Embryonic facial prominence (tissue), 1 donor: ENCODE data around the gene BMAL1.
A peak's percentile ranks its signal among the peaks of the same experiment; 100 is the strongest.

Experiments used
- DNase-seq: peaks from one replicate; pipeline ENCODE4 v3.0.0-alpha.2; 2016; ENCODE audit errors: extremely low spot score

Gene BMAL1

DNA sequence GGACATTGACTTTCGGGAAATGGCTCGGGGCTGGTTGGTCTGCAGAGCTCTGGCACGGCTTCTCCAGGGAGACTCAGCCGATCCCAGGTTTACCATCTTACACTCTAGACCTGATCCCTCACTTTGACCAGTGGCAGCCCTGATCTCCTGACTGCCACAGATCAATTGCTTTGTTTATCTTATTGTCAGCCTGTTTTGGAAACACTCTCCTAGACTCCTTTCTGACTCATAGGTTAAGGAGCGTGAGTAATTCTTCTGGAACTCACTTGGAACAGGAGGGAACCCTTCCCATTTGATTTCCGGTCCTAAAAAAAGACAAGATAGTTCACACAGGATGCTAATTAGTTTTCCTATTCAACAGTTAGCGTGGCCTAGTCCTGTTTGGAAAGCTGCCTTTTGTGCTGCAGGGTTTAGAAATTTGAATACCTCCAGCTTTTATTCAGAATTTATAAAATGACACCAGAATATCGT, 16.0 kb upstream of the BMAL1 start:
- DNase-seq: no peak

DNA sequence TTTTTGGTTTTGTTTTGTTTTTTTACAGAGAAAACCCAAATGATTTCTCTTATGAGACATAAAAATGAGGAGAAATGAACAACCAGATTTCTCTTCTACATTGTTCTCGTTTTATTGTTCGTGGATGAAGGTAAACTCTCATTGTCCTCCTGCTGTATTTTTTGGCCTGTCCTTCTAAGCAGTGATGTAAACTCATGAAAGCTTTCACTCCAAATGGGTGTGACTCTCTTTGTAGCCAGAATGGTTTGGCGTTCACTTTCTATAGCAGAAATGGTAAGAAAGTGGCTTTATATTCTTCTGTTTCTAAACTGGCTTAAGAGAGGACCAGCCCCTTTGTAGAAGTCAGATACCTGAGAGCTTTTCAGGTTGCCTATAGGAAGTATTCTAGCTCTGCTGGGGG, 15.5 kb upstream of the BMAL1 start:
- no peak for DNase-seq

DNA sequence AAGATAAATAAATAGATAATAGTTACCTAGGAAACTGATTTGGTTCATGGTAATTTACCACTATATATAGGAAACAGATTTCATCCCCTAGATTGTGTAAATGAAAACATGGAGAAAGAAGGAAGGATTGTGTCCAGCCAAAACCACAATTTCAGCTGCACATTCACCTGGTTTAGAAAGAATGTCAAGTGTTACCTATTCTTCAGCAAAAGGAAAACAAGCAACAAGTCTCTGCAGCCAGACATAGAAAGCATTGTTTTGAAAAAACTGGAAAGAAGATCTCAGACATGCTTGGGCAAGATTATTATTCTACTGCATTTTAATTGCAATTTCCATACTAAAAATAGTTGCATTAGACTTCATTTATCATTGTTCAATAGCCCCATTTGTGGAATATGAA, 8.8 kb upstream of the BMAL1 start:
- no peak for DNase-seq

DNA sequence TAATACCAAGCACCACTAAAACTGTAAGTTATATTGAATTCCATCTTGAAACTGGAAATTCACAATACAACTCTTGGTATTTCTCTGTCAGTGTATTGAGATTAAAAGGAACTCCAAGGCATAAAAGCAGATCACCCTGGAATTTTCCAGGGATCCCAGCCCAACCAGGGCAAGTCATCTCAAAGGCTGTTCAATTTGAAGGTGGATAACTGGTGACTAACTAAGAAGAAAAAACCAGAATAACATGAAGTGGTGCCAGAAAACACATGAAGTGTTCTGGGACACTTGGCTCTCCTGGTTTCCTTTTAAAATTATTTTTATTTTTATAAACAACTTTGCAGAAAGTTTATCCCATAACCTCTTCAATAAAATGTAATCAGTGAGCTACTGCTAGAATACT, 7.8 kb upstream of the BMAL1 start:
- no peak for DNase-seq

DNA sequence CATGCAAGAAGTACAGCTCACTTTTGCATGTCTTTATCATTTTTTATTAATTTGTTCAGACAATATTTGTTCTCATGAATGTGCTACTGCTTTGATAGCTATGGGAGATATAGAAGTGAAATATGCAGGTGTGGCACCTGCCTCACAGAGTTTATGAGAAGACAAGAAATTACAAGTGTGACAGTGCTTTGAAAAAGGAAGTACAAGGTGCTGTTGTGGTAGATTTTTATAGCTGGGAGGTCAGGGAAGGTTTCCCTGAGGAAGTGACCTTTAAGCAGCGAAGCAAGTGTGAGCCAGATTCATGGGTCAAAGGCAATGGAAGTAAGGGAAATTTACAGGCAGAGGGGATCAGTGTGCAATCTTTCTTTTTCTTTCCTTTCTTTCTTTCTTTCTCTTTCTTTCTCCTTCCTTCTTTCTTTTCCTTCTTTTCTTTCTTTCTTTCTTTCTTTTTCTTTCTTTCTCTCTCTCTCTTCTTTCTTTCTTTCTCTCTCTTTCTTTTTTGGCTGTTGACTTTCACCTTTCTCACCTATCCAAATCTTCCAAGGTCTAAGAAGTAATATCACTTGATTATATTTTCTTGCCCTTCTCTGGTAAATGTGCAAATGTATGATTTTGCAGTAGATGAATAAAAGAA, 6.4 kb upstream of the BMAL1 start:
- no peak for DNase-seq

DNA sequence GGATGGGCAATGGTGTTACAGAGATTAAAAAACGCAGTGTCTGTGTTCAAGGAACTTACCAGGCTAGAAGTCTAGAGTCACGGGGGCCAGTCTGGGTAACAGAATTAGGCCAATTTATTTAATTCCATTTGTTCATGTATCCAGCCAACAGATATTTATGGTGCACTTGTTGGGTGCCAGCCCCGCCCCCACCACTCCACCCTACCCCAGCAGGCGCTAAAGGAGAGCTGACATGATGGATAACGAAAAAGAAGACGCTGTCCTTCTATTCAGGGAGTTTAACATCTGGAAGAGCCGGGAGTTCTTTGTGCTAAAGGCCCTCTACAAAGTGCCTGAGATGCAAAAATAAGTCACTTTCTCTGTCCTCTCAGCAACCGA, 1.1 kb upstream of the BMAL1 start:
- no peak for DNase-seq

DNA sequence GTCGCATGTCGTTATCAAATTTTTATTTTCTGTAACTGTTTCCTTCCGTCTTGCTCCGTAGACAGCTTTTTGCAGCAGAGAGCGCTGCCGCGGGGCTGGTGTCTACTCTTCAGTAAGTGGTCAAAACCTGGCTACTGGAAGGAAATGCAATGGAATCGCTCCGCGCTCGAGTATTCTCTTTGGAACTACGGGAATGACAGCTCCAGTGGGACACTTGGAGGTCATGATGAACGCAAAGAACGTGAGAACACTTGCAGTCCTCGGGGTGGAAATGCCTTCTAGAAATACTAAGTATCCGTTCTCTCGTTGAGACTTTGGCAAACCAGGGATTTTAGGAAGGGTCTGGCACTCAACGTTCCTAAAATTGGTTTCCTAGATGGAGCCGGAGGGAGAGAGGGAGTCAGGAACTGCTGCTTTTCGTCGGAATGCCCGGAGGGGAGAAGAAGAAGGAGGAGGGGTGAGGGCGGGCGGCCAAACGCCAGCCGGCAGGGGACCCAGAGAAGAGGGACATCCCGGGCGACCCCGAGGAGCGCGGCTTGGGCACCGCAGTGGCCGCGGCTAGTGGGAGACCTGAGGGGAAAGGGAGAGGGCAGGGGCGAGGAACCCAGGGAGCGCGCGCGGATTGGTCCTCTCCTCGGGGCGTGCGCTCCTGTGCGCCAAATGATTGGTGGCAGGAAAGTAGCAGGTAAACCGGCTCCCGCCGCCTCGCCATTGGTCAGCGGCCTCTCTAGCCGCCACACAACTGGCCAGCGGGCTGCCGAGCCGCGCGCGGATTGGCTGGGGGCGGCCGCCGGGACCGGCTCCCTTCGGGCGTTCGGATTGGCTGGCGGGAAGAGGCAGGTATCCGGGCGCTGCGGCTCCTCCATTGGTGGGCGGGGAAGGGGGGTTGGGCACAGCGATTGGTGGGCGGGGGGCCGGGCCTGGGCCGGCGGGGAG, 490 bp upstream of the BMAL1 start:
- peak; percentile 89 for DNase-seq

DNA sequence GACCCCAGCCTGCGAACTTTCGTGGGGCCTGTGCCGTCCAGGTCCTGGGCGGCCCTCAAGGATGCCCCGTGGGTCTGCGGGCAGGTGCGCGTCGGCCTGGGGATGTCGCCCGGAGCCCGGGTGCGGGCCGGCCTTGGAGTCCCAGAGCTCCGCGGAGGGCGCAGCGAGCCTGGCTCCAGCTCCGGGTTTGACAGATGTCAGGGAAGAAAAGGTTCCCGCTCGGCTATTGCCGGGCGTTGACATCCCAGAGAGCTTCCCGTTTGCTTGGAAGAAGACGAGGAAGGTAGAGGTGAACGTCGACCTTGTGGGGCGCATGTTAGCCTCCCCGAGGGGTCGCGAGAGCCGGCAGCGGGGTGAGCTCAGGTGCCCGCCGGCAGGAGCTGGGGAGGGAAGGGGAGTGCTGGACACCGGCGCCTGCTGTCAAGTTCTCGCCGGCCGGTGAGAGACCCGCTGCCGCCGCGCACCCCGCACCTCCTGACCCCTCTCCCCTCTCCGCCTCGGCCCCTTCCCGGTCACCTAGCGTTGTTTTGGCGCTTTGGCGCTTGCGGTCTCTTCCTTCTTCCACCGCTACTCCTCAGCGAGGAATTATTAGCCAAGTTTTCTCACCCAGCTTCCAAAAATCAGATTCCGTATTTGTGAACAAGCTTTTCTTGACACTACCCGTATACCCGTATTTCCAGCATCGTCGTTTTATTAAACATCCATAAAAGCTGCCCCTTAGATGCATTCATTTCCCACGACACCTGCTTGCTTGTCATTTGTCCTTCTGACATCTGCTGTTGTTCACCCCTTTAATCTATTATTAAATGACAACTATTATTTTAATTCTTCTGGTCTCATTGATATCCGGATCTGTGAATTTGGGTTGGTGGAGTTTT, 1.3 kb downstream of the BMAL1 start:
- no peak for DNase-seq

DNA sequence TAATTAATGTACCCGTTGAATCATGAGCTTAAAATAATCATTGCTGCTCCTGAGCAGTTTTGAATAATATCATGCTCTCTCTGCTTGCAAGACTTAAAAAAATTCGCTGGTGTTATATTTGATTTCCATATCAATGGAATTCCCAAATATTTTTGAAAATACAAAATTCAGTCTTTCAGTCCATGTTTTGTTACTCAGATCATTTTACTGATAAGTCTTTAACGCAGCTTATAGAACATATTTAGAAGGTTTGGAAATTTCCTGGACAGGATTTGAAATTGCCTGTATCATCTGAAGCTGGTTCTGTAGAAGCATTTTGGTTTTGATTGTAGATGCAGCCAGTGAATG, 1.9 kb downstream of the BMAL1 start:
- no peak for DNase-seq

DNA sequence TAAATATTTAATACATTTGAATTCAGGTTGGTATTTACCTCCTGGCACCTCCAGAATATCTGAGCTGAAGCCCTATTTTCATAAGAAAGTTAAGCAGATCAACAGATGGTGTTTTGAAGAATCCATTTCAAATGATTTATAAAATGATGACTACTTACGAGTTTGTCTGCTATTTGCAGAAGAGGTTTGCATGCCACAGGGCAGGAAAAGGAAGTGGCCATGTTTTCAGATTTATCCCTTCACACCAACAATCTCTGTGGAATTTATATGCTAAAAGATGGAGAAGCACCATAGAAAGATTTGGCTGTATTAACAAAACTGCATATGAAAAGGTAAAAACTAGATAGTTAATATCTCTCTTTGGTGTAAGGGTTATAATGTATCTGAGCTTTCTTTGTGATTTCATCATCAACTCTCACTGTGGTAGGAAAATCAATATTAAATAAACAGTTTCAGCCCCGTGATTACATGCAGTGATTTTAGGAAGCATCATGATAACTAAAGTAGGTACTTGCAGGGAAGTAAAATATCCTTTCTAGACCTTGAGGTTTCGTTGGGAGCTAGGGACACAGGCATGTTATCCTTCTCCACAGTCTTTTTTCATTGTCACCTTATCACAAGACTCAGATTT, 2.6 kb downstream of the BMAL1 start:
- DNase-seq: no peak

DNA sequence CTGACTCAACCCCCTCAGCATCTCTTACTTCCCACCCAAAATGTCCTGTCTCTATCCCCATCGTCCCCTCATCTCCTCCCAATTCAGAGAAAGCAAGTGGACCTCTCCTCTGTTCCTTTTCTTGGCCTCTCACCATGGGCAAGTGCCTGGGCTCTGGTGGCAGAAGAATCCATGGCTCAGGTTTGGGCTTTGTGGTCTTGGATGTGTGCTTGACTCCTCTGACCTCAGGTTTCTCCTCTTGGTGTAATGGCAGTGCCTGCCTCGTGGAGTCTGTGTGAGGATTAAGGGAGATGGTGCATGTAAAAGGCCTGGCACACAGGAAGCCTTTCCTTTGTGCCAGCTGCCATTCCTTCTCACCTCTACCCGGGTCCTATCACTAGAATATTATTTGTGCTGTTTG, 3.2 kb downstream of the BMAL1 start:
- no peak for DNase-seq

DNA sequence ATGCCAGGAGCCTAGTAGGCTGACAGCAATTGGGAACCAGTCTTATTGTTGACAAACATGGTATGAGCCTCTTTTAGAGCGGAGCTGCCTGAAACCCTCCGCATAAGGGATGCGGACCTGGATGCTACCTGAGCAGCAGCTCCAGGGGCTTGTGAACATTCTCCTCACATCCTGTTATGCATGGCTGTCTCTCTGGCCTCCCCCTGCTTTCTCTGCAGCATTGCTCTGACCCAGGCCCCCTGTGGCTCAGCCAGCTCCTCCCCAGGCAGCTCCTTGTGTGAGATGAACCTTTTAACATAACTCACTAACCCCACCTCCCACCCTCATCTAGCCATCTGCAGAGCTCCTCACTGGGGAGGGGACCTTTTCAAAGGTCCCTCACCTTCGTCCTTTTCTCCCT, 6.0 kb downstream of the BMAL1 start:
- DNase-seq: no peak

DNA sequence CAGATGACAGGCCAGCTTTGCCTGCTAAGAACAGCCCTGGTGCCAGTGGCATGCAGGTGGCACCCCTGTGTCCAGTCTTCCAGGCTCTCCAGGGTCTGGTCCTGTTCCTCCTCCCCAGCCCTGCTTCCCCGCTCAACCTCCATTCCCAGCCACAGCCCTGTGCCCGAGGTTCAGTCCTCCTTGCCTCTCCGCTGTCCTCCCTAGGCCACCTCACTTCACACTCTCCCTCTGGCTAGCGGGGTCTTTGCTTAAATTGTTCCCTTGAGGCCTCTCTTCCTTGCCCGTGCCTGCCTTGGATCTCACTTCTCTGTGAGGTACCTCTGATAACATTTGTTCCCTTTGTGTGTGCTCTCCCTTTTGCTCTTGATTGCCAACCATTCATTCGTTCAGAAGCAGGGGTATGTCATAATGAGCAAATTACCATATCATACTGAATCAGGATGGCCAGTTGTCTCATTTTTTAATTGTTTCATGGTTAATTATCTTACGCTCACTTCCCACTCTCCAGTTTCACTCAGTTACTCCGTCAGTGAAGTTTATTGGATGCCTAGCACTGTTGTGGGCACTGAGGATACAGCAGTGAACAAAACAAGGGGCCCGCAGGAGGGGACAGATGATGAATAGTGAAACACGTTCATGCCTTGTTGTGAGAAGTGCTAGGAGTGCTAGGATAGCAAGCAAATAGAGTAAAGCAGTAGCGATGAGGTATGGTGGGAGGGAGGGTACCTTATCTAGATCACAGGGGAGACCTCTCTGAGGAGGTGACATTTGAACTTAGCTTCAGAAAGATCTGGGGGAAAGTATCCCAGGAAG, 7.4 kb downstream of the BMAL1 start:
- DNase-seq: no peak

DNA sequence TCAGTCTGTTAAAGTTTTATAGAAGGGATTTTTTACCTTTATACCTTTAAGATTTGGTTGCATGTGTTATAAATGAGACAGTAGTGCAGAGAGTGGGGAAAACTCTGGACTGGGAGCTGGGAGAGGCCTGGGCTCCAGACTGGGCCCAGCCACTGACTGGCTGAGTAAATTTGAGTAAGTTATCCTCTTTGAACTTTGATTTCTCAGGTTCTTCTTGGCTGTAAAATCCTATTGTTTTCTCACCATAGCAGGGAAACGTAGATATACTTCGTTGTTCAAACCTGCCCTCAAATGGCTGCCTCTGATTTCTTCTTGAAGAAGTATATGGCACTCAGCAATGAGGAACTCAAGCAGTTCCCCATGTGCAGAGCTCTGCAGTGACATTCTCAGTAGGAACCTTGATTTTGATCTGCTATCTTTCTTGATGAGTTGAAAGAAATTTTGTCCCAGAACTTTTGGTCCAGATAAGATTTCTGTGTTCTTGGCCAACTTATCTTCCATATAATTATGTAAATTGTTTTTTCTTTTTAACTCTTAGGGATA, 8.8 kb downstream of the BMAL1 start:
- no peak for DNase-seq

DNA sequence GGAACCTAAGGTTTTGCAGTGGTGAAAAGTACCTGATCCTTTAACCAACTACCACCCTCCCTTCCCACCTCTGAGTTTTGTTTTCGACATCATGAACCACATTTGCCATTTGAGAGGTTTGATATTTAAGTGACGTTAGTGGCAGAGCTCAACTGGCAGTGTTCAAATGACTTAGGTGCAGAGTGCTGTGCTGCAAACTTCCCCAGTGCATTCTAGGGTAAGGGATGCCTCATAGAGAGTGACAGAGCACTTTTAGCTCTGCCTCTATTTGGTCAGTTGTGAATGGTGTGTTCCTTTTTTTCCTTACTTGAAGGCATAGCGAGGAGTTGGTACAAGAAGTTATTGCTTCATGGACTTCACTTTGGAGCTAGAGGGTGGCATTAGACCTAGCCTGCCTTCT, 9.4 kb downstream of the BMAL1 start:
- no peak for DNase-seq

DNA sequence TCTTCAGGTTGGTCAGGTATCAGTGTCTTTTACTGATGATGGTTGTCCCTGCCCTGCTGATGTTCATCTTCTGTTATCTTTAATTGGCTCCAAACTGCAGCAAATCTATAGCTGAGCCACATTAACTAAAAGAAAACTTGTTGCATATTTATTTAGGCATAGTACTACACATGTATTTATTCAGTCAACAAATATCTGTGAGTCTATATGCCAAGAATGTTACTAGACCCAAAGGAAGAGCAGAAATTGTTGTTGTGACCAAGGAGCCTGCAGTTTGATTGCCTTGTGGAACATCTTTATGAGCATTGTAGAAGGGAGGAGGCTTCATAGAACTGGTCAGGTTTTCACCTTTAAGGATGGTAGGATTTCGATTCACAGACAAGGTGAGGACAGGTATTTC, 10.1 kb downstream of the BMAL1 start:
- no peak for DNase-seq

DNA sequence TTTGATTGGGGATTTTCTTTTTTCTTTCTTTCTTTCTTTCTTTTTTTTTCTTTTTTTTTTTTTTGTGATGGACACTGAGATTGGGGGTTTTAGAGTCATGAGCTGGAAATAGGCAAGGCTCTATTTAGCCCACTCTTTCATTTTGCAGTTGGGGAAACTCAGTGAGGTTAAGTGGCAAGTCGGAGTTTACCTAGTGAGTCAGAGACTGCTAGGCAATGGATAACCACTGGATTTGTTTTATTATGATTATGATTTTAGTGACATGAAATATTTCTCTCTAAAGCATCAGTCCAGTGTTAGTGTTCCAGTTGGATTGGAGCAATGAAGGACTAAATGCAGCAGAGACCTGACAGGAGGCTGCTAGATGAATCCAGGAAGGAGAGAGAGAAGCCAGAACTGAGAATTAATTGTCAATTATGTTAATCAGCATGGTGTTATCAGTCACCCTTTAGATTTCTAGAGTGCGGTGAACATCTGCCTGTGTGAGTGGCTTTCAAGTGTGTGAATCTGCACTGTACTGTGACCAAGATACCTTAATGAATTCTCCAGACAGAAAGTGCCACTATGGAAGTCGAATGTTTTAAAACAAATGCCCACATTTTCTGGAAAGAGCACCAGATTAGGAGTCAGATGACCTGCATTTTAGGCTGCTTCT, 10.9 kb downstream of the BMAL1 start:
- no peak for DNase-seq

DNA sequence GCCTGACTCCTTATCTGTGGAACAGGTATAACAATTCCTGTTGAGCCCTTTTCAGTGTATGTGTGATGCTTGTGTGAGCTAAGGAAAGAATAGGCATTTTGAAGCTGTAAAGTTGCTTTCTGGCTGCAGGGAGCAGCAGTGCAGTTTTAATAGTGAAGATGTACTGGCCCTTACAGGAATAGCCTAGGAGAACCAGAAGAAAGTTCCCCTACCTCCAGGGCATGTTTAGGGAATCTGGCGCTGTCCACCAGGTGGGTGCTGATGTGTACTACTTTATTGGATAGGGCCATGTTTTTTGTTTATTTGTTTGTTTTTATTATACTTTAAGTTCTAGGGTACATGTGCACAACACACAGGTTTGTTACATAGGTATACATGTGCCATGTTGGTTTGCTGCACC, 11.5 kb downstream of the BMAL1 start:
- DNase-seq: no peak

DNA sequence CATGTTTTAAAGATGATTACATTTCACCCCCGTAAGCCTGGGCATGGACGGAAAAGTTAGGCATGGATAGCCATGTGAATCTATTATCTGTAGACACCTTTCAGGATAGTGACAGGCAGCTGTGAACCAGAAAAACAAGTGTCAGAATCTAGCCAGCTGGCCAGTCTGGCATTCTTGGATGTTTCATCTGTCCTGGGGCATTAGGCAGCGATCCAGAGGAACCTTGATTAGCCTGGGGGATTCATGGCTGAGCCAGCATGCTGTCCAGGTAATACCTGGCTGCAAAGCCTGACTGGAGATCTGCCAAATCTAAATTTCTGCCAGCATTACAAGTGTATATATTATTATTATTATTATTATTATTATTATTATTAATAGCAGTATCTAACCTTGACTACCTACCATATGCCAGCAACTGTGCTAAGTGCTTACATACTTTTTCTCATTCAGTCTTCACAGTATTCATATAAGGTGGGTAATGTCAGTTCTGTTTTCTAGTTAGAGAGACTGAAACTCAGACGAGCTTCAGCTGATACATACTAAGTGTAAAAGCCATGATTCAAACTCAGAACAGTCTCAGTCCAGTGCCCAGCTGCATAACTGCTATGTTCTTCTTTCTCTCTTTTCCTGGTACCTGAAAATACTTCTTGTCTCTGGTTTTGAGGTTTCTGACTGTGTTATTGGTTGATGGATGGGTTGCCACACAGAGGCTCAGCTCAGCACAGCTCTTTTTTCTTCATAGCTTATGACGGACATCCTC, 12.8 kb downstream of the BMAL1 start:
- no peak for DNase-seq

DNA sequence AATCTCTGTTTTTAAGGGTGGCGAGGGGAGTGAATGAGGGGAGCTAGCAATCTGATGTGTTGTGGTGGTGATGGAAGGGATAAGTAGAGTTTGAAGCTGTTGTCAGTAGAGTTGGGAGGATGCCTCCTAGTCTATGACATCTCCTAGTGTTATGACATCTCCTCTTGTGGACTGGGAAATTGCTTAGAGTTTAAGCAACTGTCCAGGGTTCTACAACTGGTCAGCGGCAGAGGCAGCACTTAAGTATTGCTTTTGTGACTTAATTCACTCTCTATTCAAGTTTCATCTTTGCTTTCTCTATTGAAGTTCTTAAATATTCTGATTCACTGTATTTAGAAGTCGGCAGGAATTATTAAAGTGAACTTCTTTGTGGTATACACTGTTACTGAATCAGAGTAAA, 13.8 kb downstream of the BMAL1 start:
- no peak for DNase-seq
